Gastroesophageal sphincter (tissue), 4 donors: ENCODE data around the gene IHH. TPM values are rescaled to one million over a fixed set of nuclear protein-coding genes. Genes with fewer than 3 reads are reported as not detected.

Source experiments
- ATAC-seq: fragments of 150-250 bp; one replicate; pipeline ENCODE4 v1.9.1; 2016; ENCODE audit warnings: mild to moderate bottlenecking, moderate library complexity
- H3K27ac ChIP-seq, 4 donors: fragments of 200-600 bp; sonication (generic) in 3 of 4; 1 replicate in 3 of 4; 2 replicates in 1 of 4; pipeline ENCODE4 v1.5.1; 2016 to 2019
- H3K27me3 ChIP-seq: fragments of 200-600 bp; sonication (generic); one replicate; pipeline ENCODE4 v1.5.1; 2019
- H3K36me3 ChIP-seq, 2 donors: fragments of 200-600 bp; sonication (generic); one replicate each; pipeline ENCODE4 v1.5.1; 2019; ENCODE audit warnings: control low read depth in 1 of 2
- H3K4me1 ChIP-seq, 3 donors: fragments of 200-600 bp; sonication (generic); 1 replicate in 2 of 3; 2 replicates in 1 of 3; pipeline ENCODE4 v1.5.1; 2016 to 2019; ENCODE audit warnings: control low read depth in 2 of 3
- H3K4me3 ChIP-seq, 2 donors: fragments of 200-600 bp; sonication (generic); one replicate each; pipeline ENCODE4 v1.5.1; 2019; ENCODE audit warnings: mild to moderate bottlenecking in 1 of 2, moderate library complexity in 1 of 2
- H3K9me3 ChIP-seq, 3 donors: fragments of 200-600 bp; sonication (generic); one replicate each; pipeline ENCODE4 v1.5.1; 2017 to 2019; ENCODE audit warnings: control low read depth in 2 of 3
- CTCF ChIP-seq, 4 experiments: fragments of 200-600 bp in 2 of 4; fragments of 450-650 bp in 2 of 4; sonication (generic) in 1 of 4; IDR thresholded peaks; one replicate each; pipeline ENCODE4 v1.5.1; 2017 to 2019; ENCODE audit warnings: antibody characterized with exemption in 4 of 4, mild to moderate bottlenecking in 2 of 4, moderate library complexity in 2 of 4
- EP300 ChIP-seq: sonication (generic); formaldehyde crosslinking; IDR thresholded peaks from one replicate; pipeline ENCODE4 v1.6.1; 2017; ENCODE audit warnings: antibody characterized with exemption, mild to moderate bottlenecking
- POLR2A ChIP-seq, 2 donors: fragments of 450-650 bp; IDR thresholded peaks; one replicate each; pipeline ENCODE4 v1.6.1; 2017; ENCODE audit warnings: antibody characterized with exemption in 2 of 2, mild to moderate bottlenecking in 2 of 2, moderate library complexity in 1 of 2
- POLR2AphosphoS5 ChIP-seq: sonication (generic); formaldehyde crosslinking; IDR thresholded peaks from one replicate; pipeline ENCODE4 v1.6.1; 2017; ENCODE audit warnings: antibody characterized with exemption
- WGBS, 2 donors: methylation state at CpG; one replicate each; pipeline ENCODE4 v1.1.5; 2018; ENCODE audit warnings: low coverage in 1 of 2; 5-methylcytosine and 5-hydroxymethylcytosine counted together
- total RNA-seq, 4 donors: library from RNA; depleted of rRNA; stranded (reverse); fragments of >200 nt; gene quantifications; one replicate each; pipeline ENCODE4 v1.1.0, GENCODE V29; 2016

Gene IHH
- total RNA-seq, 4 donors from 2014 or later: 0.23 TPM; not detected in 3

GRCh38 chr2:219071131-219071816 lies 10.6 kb upstream of the IHH start:
- 80% methylated on average over 1 to 2 of the region's 6 CpGs for WGBS, 2 donors
- Histone ChIP-seq H3K4me1 (no peaks in the 10 kb centered on the region), H3K9me3 (no peaks in the 10 kb centered on the region), H3K27me3 (no peaks in the 10 kb centered on the region), H3K4me3 (no peak overlapping the region), H3K27ac (no peak overlapping the region), H3K36me3 (peaks cover 0 to 55% of the 10 kb centered on the region in 2 donors)
- ATAC-seq: no peak
- no peak for TF ChIP-seq EP300
- no peak for TF ChIP-seq CTCF (IDR thresholded peaks at IDR 0.05)
- no peak for TF ChIP-seq POLR2AphosphoS5
- no peak for TF ChIP-seq POLR2A (IDR thresholded peaks at IDR 0.05)

GRCh38 chr2:219065484-219065883 lies 4.8 kb upstream of the IHH start:
- no peak for ATAC-seq

GRCh38 chr2:219062081-219062480 lies 1.4 kb upstream of the IHH start:
- Histone ChIP-seq H3K27me3 (peaks cover 69% of the 10 kb centered on the region), H3K36me3 (no peaks in the 10 kb centered on the region), H3K27ac (no peak overlapping the region), H3K4me1 (peaks cover 0 to 44% (median 38%) of the 10 kb centered on the region in 3 donors), H3K4me3 (no peak overlapping the region), H3K9me3 (no peaks in the 10 kb centered on the region)
- ATAC-seq: no peak
- TF ChIP-seq EP300: no peak
- TF ChIP-seq POLR2AphosphoS5: no peak
- TF ChIP-seq CTCF (IDR thresholded peaks at IDR 0.05): no peak
- no peak for TF ChIP-seq POLR2A (IDR thresholded peaks at IDR 0.05)
- 66 to 72% methylated on average over 5 to 6 of the region's 6 CpGs for WGBS, 2 donors

More at GRCh38 chr2:219065484-219065883, 4.8 kb upstream of the IHH start:
- WGBS, 2 donors: 100% methylated on average over 1 of the region's 1 CpG; no CpG with 5 or more reads in 1 of the 2 donors
- Histone ChIP-seq H3K4me1 (peaks cover 0 to 9% (median 7%) of the 10 kb centered on the region in 3 donors), H3K9me3 (no peaks in the 10 kb centered on the region), H3K27ac (no peak overlapping the region), H3K36me3 (peaks cover 0 to 10% of the 10 kb centered on the region in 2 donors), H3K27me3 (peaks cover 35% of the 10 kb centered on the region), H3K4me3 (no peak overlapping the region)
- TF ChIP-seq CTCF (IDR thresholded peaks at IDR 0.05): no peak
- TF ChIP-seq POLR2AphosphoS5: no peak

GRCh38 chr2:219059725-219060682 lies 717 bp downstream of the IHH start:
- H3K4me3 ChIP-seq: peak overlapping the region in 1 of 2 donors; percentile 39
- ATAC-seq: no peak
- H3K4me1 ChIP-seq: peaks cover 0 to 44% (median 38%) of the 10 kb centered on the region in 3 donors
- H3K36me3 ChIP-seq: no peaks in the 10 kb centered on the region
- H3K9me3 ChIP-seq: no peaks in the 10 kb centered on the region
- H3K27me3 ChIP-seq: peaks cover 89% of the 10 kb centered on the region
- TF ChIP-seq EP300: no peak
- no peak for TF ChIP-seq POLR2AphosphoS5
- TF ChIP-seq POLR2A (IDR thresholded peaks at IDR 0.05): no peak
- TF ChIP-seq CTCF (IDR thresholded peaks at IDR 0.05): no peak
- H3K27ac ChIP-seq: no peak overlapping the region
- no CpG with 5 or more reads among the region's 81 CpGs for WGBS, 2 donors
